ENCODE results near the gene PVALB. TPM values are rescaled to one million over a fixed set of nuclear protein-coding genes. Genes with fewer than 3 reads are reported as not detected.

The PVALB gene
- total RNA-seq, 1 donor = not detected

DNA sequence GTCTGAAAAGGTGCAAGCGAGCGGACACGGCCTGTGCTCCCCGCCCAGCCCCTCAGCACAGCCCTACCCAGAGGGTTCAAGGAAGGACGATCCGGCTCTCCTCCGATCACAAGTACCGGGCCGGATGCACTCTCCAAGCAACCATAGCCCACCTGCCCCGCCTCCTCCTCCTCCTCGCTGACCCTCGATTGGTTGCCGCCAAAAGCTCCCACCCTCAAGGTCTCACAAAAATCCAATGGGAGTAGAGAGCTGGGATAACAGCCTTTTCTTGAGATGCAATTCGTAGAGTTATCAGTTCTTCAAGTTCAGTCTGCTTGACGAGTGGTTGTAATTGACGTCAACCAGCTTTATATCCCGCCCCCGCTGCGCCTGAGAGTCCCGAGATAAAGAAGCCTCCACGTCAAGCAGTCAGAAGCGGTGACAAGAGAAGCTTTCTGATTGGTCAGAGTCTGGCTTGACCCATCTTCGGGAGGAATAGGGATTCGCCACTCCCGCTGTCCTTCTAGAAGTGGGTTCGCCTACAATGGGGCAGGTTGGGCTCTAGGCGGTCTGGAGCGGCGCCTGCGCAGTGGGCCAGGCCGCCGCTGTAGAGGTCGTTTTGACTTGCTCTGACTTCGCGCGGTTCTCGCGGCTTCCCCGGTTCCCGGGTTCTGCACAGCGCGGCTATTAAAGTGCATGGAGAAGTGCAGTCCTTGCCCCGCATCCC lies 40.7 kb downstream of the PVALB start, which contains the start of gene IFT27:
TSS of gene IFT27 (minus strand) at position 156 of the 706 bp plus-strand sequence. CDS start 412 bp downstream, outside the sequence.
- peak; percentile 88 to 100 (median 100) for DNase-seq (ENCODE audit: low read depth in 2 of 3, low spot score in 2 of 3)

GRCh38 chr22:36775586-36775963 lies 41.3 kb downstream of the PVALB start:
- peak in 1 of 3 donors; percentile 36 for DNase-seq (ENCODE audit: low read depth in 2 of 3, low spot score in 2 of 3)

DNA sequence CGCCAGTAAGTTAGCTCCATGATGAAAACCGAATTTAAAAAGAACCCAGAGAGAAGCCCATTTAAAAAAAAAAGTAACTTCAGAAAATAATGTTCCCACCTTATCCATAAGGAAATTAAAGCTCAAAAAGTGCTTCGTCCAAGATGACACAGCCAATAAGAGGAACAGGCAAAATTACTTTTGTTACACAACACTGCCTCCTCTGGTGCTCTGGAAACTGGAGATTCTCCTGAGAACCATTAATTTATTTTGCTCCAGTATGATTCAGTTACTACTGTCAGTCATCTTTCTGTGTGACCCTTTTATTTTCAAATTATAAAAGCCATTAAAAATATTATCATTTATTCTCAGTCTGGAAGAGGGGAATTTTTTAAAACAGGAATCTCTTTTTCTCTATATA lies 42.9 kb downstream of the PVALB start:
- DNase-seq (ENCODE audit: low read depth in 2 of 3, low spot score in 2 of 3) = peak in 1 of 3 donors; percentile 67

- DNase-seq (ENCODE audit: low read depth in 2 of 3, low spot score in 2 of 3) = no peak
Measured at GRCh38 chr22:36772451-36772850, 44.4 kb downstream of the PVALB start.

DNA sequence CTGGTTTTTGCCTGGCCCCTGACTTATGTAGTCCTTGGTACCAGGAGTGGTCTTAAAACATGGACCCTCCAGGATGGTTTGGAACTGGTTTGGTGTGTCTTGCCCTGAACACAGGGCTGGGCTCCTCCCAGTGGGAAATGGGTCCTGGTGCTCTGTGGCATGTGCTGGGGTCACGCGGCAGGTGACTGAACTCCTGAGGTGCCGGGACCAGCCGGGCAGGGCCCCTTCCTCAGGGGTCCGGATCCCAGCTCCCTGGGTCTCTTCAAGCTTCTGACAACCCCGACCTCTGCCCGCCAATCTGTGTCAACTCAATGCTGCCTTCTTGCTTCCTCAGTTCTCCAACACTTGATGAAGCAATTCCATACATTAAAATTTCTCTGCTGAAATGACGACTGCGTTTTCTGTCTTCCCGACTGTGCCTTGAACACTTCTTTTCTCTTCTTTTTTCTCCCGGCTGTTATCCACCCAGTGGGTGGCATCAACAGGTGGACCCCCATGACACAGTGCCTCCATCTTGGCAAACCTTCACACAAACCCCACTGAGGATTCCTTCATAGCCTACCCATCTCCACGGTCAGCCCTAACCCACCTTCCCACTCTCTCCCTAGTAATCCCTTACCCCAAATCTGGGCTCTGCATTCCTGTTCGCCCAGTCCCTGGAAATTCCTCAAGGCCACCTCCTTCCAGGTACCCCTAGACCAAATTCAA lies 45.3 kb downstream of the PVALB start:
- no peak for DNase-seq (ENCODE audit: low read depth in 2 of 3, low spot score in 2 of 3)

DNA sequence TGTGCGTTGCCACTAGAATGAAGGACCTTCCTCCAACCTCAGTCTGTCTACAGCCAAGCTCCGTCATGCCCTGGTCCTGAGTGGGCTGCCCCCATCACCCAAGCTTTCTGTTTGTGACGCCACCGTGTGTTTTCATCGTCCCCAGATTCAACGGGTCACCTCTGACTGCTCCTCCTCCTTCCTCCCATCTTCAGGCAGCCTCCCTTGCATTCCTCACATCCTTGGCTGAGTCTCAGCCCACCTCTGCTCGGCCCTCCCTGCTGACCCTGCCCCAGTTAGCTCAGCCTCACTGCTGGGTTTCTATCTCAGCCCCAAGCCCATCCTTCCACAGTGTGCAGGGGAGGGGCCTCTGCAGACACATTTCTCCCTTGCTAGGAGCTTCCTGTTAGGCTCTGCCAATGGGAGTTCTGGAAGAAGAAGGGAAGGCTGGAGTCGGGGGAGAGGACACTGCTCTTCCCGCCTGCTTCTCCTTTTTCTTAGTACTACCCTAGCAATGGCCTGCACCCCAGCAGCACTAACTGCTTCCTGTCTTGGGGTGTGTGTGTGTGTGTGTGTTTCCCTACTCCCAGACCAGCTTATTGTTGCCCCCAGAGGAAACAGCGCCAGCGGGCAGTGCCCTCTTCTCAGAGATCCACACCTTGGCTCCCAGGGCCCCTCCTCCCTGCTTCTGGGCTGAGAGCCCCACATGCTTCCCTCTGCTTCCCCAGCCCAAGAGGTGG lies 46.2 kb downstream of the PVALB start:
- peak in 1 of 3 donors; percentile 53 for DNase-seq (ENCODE audit: low read depth in 2 of 3, low spot score in 2 of 3)

DNA sequence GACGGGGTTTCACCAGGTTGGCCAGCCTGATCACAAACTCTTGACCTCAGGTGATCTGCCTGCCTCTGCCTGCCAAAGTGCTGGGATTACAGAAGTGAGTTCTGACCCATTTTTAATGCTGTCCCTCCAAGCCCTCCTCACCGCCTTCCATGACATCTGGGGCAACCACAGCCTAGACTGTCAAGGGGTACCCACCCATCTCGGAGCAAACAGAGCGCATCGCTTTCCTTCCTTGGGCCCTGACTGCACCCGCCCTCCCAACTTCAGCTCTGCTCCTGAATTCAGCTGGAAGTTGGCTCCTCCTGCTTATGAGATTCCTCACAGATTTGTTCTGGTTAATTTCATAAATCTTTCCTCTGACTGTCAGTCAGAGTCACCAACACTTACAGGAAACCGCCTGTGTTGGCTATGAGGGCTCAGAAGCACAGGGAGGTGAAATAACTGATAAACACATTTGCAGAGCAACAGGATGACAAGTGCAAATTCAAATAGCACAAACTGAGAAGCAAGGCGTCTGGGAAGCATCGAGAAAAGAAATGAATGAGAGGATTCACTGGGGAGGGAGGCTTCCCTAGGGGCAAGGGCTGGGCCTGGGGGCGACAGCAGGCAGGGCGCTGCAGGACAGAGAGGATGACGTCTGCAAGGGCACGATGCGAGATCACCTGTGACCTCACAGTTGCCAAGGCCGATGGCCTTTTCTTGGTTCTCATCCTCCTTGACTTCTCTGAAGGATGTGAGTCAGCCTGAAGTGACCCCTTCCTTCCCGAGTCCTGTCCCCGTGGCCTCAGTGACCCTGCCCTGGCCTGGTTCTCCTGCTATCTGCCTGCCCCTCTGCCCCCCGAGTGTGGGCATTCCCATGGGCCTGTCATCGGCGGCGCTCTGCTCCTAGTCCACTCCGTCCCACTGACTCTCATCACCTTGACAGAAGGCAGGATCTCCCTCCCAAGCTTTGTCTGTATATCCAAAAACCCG lies 47.0 kb downstream of the PVALB start:
- peak in 1 of 3 donors; percentile 58 for DNase-seq (ENCODE audit: low read depth in 2 of 3, low spot score in 2 of 3)

DNA sequence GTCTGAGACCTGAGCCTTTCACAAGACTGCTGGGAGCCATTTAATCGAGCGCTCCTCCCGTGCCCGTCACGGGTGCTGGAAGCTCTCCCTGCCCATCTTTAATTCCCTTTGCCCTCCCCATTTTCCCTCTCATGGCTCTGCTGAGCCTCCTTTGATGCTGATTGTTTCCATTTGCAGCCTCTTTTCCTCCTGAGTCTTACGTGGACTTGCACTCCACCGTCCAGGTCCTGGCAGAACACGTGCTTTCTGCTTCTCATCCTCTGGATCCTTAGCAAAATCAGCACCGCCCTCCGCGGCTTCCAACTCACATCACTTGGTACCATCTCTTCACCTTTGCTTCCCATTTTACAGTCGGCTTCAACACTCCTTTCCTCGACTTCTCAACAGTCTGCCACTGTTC lies 48.2 kb downstream of the PVALB start:
- DNase-seq (ENCODE audit: low read depth in 2 of 3, low spot score in 2 of 3) = no peak

GRCh38 chr22:36768141-36768540 lies 48.7 kb downstream of the PVALB start:
- no peak for DNase-seq (ENCODE audit: low read depth in 2 of 3, low spot score in 2 of 3)

GRCh38 chr22:36767035-36767775 lies 49.6 kb downstream of the PVALB start:
- DNase-seq (ENCODE audit: low read depth in 2 of 3, low spot score in 2 of 3) = no peak

DNA sequence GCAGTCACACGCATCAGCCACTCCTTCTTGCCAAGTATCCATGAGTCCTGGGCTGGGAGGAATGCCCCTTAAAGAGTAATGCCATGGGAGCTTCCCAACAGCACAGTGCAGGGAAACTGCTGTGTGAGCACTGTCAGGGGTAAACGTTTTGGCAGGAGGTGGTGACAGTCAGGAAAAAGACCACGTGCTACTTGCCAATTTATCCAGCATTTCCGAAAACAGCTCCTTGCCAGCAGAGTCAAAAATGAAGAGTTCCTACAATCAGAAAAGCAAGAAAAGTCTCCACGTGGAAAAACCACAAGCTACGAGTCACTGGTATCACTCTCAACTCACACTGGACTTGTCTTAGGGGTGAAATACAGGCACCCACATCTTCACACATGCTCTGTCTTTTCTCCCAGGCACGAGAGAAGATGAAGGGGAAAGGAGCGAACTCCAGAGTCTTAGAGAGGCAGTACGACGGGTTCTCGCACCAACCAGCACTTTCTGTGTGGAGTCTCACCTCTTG lies 50.8 kb downstream of the PVALB start:
- no peak for DNase-seq (ENCODE audit: low read depth in 2 of 3, low spot score in 2 of 3)

GRCh38 chr22:36765131-36765942 lies 51.5 kb downstream of the PVALB start:
- DNase-seq (ENCODE audit: low read depth in 2 of 3, low spot score in 2 of 3) = no peak

DNA sequence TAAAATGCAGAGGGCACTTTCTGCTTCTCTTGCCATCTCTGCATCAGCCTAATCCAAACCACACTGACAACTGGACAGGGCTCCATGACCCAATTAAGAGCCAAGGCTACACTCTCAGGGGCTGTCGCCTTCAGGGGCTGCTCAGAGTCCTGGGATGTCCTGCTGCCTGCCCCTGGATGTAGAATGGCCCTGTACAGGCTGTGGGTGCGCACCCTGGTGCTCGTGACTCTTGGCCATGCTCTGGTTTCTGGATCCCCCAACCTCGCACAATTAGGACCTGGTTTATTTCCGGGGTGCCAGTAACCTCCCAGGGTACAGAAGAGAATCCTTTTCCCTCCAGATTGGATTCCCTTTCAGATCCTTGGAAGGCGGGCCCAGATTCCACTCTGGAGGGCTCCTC lies 52.2 kb downstream of the PVALB start:
- DNase-seq (ENCODE audit: low read depth in 2 of 3, low spot score in 2 of 3) = no peak

DNA sequence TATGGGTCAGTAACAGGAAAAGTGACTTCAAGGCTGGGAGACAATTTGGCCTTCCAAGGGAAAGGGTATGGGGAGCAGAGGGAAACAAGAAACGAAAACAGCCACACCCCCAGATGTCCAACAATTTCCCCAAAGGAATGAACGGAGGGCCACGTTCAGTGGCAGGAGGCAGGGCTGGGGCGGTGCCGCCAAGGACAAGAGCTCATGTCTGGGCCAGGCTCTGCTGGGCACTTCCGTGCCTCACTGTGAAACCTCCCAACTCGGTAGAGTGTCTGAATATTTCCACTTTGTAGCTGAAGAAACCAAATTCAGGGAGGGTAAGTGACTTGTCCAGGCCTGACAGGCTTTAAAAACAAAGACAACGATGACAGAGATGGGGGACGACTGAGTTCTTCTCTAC lies 52.8 kb downstream of the PVALB start:
- no peak for DNase-seq (ENCODE audit: low read depth in 2 of 3, low spot score in 2 of 3)

GRCh38 chr22:36763576-36763975 lies 53.3 kb downstream of the PVALB start:
- DNase-seq (ENCODE audit: low read depth in 2 of 3, low spot score in 2 of 3) = no peak

GRCh38 chr22:36762687-36763260 lies 54.1 kb downstream of the PVALB start:
- DNase-seq (ENCODE audit: low read depth in 2 of 3, low spot score in 2 of 3) = no peak

GRCh38 chr22:36761553-36762240 lies 55.1 kb downstream of the PVALB start:
- no peak for DNase-seq (ENCODE audit: low read depth in 2 of 3, low spot score in 2 of 3)

DNA sequence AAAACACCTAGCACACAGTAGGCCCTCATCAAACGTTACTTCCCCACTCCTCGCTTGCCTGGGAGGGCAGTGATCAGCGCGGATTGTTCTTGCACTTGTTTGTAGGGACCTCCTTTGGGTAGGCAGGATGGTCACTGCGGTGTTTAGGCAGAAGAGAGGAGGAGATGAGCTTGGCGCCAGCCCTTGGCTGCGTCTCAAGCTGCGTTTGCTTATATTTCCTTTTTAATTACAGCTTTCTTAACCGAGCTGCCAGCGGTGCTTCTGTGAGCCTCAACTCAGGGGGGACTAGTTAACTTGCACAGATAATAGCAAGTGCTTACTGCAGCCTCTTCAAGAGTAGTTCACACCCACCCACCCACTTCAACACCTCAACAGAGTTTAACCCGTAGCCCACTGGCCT lies 56.0 kb downstream of the PVALB start:
- DNase-seq (ENCODE audit: low read depth in 2 of 3, low spot score in 2 of 3) = no peak

Measured in hematopoietic multipotent progenitor cell (in vitro differentiated cells).